Fibroblast of lung (primary cell): ENCODE measurements around the gene KCNT2. TPM values are rescaled to one million over a fixed set of nuclear protein-coding genes. Genes with fewer than 3 reads are reported as not detected.

Source experiments
- DNase-seq, 2 donors: peaks; one replicate each; pipeline versions ENCODE4 v3.0.0 to v3.0.0-alpha.2; 2010; ENCODE audit warnings: low read depth in 2 of 2
- H2AFZ ChIP-seq: 2 replicates; pipeline ENCODE4 v1.5.1; 2012; ENCODE audit warnings: low read length, control low read depth, inconsistent platforms
- H3K27ac ChIP-seq: 2 replicates; pipeline ENCODE4 v1.5.1; 2011; ENCODE audit warnings: low read length, control low read depth; ENCODE audit not compliant: insufficient read depth
- H3K27me3 ChIP-seq: 2 replicates; pipeline ENCODE4 v1.5.1; 2011; ENCODE audit warnings: mild to moderate bottlenecking, low read length; ENCODE audit not compliant: control insufficient read depth, insufficient read depth
- H3K36me3 ChIP-seq: 2 replicates; pipeline ENCODE4 v1.5.1; 2011; ENCODE audit warnings: low read length; ENCODE audit not compliant: control insufficient read depth, insufficient read depth
- H3K4me1 ChIP-seq: 2 replicates; pipeline ENCODE4 v1.5.1; 2011; ENCODE audit warnings: low read length; ENCODE audit not compliant: control insufficient read depth, insufficient read depth; ENCODE audit errors: extremely low read depth
- H3K4me2 ChIP-seq: 2 replicates; pipeline ENCODE4 v1.5.1; 2011; ENCODE audit warnings: low read length, control low read depth; ENCODE audit not compliant: insufficient read depth; ENCODE audit errors: extremely low read depth
- H3K4me3 ChIP-seq, 4 experiments: fragments of 200-600 bp in 1 of 4; sonication (generic) in 1 of 4; replicated peaks in 1 of 4; 2 replicates each; pipeline ENCODE4 v1.5.1; 2011 to 2016; ENCODE audit warnings: low read length in 4 of 4, low read depth in 3 of 4, mild to moderate bottlenecking in 3 of 4, control low read depth in 2 of 4, inconsistent platforms in 1 of 4, mixed read lengths in 1 of 4; ENCODE audit not compliant: insufficient read depth in 1 of 4; ENCODE audit errors: control extremely low read depth in 1 of 4
- H3K79me2 ChIP-seq: 2 replicates; pipeline ENCODE4 v1.5.1; 2012; ENCODE audit warnings: mild to moderate bottlenecking, low read length, inconsistent platforms; ENCODE audit not compliant: control insufficient read depth, insufficient read depth
- H3K9ac ChIP-seq: 2 replicates; pipeline ENCODE4 v1.5.1; 2011; ENCODE audit warnings: mild to moderate bottlenecking, low read length, control low read depth; ENCODE audit not compliant: insufficient read depth
- H3K9me3 ChIP-seq: 2 replicates; pipeline ENCODE4 v1.5.1; 2012; ENCODE audit warnings: low read depth, low read length; ENCODE audit not compliant: control insufficient read depth, insufficient read depth
- H4K20me1 ChIP-seq: 2 replicates; pipeline ENCODE4 v1.5.1; 2011; ENCODE audit warnings: low read length; ENCODE audit not compliant: control insufficient read depth, insufficient read depth; ENCODE audit errors: extremely low read depth
- EZH2 ChIP-seq: IDR thresholded peaks from 2 replicates; pipeline ENCODE4 v1.5.1; 2012; ENCODE audit warnings: low read length, control low read depth, mild to moderate bottlenecking; ENCODE audit errors: missing control alignments
- polyA plus RNA-seq, 2 donors: library from polyadenylated mRNA; depleted of rRNA in 1 of 2; stranded (reverse) in 1 of 2; unstranded in 1 of 2; fragments of >200 nt; gene quantifications; 2 replicates each; pipeline ENCODE4 v1.2.1, GENCODE V29; 2011 to 2012; ENCODE audit warnings: missing spikeins in 1 of 2
- total RNA-seq: library from RNA; depleted of rRNA; stranded (reverse); fragments of >200 nt; gene quantifications from 2 replicates; pipeline ENCODE4 v1.2.1, GENCODE V29; 2014
- TF ChIP-seq, protein P1 (sequence below), 2 donors: IDR thresholded peaks in 1 of 2; conservative IDR thresholded peaks in 1 of 2; 1 replicate in 1 of 2; 2 replicates in 1 of 2; pipeline ENCODE4 v1.5.1; 2011 to 2012; ENCODE audit warnings: low read length in 2 of 2, control low read depth in 1 of 2, inconsistent platforms in 1 of 2, low read depth in 1 of 2, mild to moderate bottlenecking in 1 of 2

KCNT2 gene
- total and polyA plus RNA-seq, 2 donors (not counting 1 experiment from before 2014, with no cell fraction given), result 0.96 to 8.1 TPM

DNA sequence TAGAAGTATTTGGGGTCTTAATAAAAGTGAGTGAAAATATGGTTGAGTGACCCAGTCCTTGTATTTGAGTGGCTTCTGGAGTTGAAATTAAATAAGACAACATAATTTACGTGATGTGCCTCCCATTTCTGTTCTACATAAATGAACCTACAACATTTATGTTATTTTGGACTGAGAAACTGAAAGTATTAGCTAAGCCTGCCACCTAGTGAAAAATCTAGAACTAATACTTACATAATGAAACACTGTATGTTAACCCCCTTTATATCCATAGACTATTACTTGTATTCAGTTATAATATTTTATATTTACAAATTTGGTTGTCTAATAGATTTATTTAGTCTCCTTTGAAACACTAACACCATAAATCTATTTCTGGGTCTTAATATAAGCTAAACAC, 298.9 kb downstream of the KCNT2 start:
- Histone ChIP-seq H3K9ac (no peak overlapping the region), H3K4me2 (no peak overlapping the region), H3K4me1 (no peaks in the 10 kb centered on the region), H3K36me3 (no peaks in the 10 kb centered on the region), H3K27me3 (no peaks in the 10 kb centered on the region), H4K20me1 (no peaks in the 10 kb centered on the region), H2AFZ (no peak overlapping the region), H3K79me2 (no peaks in the 10 kb centered on the region), H3K27ac (no peak overlapping the region), H3K4me3 (no peak overlapping the region), H3K9me3 (no peaks in the 10 kb centered on the region)
- TF ChIP-seq EZH2, result no peak
- TF ChIP-seq, protein P1, sequence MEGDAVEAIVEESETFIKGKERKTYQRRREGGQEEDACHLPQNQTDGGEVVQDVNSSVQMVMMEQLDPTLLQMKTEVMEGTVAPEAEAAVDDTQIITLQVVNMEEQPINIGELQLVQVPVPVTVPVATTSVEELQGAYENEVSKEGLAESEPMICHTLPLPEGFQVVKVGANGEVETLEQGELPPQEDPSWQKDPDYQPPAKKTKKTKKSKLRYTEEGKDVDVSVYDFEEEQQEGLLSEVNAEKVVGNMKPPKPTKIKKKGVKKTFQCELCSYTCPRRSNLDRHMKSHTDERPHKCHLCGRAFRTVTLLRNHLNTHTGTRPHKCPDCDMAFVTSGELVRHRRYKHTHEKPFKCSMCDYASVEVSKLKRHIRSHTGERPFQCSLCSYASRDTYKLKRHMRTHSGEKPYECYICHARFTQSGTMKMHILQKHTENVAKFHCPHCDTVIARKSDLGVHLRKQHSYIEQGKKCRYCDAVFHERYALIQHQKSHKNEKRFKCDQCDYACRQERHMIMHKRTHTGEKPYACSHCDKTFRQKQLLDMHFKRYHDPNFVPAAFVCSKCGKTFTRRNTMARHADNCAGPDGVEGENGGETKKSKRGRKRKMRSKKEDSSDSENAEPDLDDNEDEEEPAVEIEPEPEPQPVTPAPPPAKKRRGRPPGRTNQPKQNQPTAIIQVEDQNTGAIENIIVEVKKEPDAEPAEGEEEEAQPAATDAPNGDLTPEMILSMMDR (conservative IDR thresholded peaks at IDR 0.05 in 1 of 2, IDR thresholded peaks at IDR 0.05 in 1 of 2; ENCODE audit: low read depth in 1 of 2, low read length in 2 of 2), result peak in 1 of 2 donors; percentile 14
- peak; percentile 30 to 74 for DNase-seq

DNA sequence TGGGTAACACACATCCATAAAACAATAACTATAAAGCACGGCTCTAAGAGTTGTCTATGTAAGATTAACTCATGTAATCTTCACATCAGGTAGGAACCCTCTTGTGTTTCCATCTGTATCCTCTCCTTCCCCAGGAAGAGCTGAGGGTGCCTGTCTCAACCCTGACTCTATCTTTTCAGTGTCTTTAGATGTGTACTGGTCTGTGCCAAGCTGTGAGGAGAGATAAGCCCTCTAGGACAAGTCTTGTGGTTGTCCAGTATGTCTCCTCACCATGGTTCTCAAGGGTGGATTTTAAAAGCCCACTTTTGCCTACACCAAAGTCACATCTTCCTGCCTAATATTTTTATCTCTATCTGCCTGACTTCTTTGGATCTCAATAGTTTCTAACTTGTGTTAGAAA, 300.1 kb downstream of the KCNT2 start:
- Histone ChIP-seq H3K27ac (no peak overlapping the region), H3K9me3 (no peaks in the 10 kb centered on the region), H3K4me1 (no peaks in the 10 kb centered on the region), H3K4me3 (no peak overlapping the region), H2AFZ (no peak overlapping the region), H3K4me2 (no peak overlapping the region), H3K36me3 (no peaks in the 10 kb centered on the region), H4K20me1 (no peaks in the 10 kb centered on the region), H3K27me3 (no peaks in the 10 kb centered on the region), H3K9ac (no peak overlapping the region), H3K79me2 (no peaks in the 10 kb centered on the region)
- DNase-seq, result no peak
- TF ChIP-seq, protein P1 (conservative IDR thresholded peaks at IDR 0.05 in 1 of 2, IDR thresholded peaks at IDR 0.05 in 1 of 2; ENCODE audit: low read depth in 1 of 2, low read length in 2 of 2), result no peak

DNA sequence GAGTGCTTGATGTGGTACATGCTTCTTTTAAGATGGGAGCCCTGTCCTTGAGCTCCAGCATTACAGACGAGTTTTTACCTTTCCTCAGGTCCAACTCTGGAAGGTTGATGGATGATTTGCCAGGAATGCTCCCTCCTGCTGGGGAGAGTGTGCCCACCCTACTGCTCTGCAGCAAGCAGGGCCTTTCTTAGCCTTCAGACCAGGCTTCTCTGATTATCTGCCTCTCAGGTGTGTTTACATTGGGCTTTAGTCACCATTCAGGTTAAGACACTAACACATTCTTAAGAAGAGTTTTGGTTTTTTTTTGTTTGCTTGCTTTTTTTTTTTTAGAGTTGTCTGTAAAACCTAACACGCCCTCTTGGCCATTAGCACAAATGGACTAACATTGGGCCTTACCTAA, 301.8 kb downstream of the KCNT2 start:
- H3K27me3 ChIP-seq, result no peaks in the 10 kb centered on the region
- no peaks in the 10 kb centered on the region for H4K20me1 ChIP-seq
- no peak overlapping the region for H3K4me3 ChIP-seq
- H3K9me3 ChIP-seq, result no peaks in the 10 kb centered on the region
- H3K4me1 ChIP-seq, result no peaks in the 10 kb centered on the region
- H3K4me2 ChIP-seq, result no peak overlapping the region
- H3K79me2 ChIP-seq, result no peaks in the 10 kb centered on the region
- no peak overlapping the region for H2AFZ ChIP-seq
- H3K27ac ChIP-seq, result no peak overlapping the region
- H3K9ac ChIP-seq, result no peak overlapping the region
- no peaks in the 10 kb centered on the region for H3K36me3 ChIP-seq
- no peak for DNase-seq
- TF ChIP-seq, protein P1 (conservative IDR thresholded peaks at IDR 0.05 in 1 of 2, IDR thresholded peaks at IDR 0.05 in 1 of 2; ENCODE audit: low read depth in 1 of 2, low read length in 2 of 2), result no peak
- no peak for TF ChIP-seq EZH2
